22Rv1 (cell line): ENCODE data around the gene SYNJ1.

Source experiments
- ZFX ChIP-seq: fragments of 450-650 bp; IDR thresholded peaks from 2 replicates; pipeline ENCODE4 v1.6.1; 2017; ENCODE audit warnings: antibody characterized with exemption, borderline replicate concordance
- TF ChIP-seq, protein P1 (sequence below): fragments of 450-650 bp; IDR thresholded peaks from 2 replicates; pipeline ENCODE4 v1.5.1; 2017; ENCODE audit warnings: mild to moderate bottlenecking

DNA sequence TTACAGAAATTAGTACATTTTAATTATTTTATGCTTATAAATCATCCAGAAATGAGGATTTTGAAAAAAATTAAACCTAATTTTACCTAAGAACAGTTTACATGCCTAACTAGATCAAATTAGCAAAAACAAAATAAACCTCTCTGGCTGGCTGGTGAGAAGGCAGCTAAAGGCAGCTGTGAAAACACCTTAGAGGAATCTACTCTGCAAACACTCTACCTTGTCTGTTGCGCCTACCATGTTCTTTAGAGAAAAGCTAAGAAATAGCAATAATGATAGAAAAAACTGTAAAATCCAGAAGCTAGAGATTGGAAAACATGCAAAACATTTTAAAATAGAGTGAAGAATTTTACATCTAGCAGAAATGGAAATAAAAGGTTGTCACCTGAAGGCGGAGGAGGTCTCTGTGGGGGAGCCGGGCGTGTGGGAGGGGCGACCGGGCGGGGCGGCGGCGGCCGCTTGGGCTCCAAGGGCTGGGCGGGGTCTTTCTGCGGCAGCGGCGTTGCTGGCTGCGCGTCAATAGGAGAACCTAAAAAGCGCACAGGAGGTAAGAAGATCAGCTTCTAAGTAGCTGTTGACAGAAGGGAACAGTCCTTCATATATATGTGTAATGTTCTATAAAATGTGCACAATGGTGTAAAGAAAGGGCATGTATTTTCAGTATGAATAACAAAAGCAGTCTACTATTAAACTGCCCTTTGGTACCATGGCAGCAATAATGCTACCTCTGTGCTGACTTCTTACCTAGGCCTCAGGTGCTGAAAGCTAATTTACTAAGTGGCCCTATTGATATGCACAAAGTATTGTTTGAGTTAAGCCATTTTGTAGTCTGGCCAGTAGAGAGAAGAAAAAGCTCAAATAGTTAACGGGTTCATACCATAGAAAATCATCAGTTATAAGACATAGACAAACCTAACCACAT is 82.3 kb downstream of the SYNJ1 start:
- TF ChIP-seq, protein P1, sequence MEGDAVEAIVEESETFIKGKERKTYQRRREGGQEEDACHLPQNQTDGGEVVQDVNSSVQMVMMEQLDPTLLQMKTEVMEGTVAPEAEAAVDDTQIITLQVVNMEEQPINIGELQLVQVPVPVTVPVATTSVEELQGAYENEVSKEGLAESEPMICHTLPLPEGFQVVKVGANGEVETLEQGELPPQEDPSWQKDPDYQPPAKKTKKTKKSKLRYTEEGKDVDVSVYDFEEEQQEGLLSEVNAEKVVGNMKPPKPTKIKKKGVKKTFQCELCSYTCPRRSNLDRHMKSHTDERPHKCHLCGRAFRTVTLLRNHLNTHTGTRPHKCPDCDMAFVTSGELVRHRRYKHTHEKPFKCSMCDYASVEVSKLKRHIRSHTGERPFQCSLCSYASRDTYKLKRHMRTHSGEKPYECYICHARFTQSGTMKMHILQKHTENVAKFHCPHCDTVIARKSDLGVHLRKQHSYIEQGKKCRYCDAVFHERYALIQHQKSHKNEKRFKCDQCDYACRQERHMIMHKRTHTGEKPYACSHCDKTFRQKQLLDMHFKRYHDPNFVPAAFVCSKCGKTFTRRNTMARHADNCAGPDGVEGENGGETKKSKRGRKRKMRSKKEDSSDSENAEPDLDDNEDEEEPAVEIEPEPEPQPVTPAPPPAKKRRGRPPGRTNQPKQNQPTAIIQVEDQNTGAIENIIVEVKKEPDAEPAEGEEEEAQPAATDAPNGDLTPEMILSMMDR = no peak
- TF ChIP-seq ZFX = no peak
